ENCODE data around the gene SEPTIN3.

SEPTIN3 gene

DNA sequence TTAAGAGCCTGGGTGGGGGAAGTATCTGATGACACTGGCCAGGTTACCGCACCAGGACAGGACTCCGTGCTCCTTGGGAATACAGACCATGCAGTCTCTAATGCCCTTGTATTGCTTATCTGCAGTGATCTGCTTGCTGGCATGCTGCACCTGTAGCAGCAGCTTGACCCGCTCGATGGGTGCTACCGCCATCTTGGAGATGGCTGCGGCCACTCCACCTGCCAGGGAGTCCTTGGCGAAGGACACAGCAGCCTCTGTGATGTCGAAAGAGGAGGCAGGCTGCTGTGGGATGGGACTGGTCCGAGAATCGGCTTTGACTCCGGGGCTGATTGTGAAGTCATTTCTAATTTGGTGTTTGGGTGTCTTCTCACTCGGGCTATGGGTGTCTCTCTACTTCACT is 32.5 kb downstream of the SEPTIN3 start:
- Histone ChIP-seq H2AFZ (ENCODE audit: low read depth, low read length) (no peak overlapping the region), H3K27ac (ENCODE audit: low read length) (no peak overlapping the region), H3K9ac (ENCODE audit: low read length) (no peak overlapping the region)

GRCh38 chr22:42007922-42008321 is 38.7 kb downstream of the SEPTIN3 start:
- H3K9me3 ChIP-seq (ENCODE audit: insufficient read depth, low read length): peaks cover 15% of the 10 kb centered on the region
- no peak overlapping the region for H2AFZ ChIP-seq (ENCODE audit: low read depth, low read length)
- H3K27ac ChIP-seq (ENCODE audit: low read length): no peak overlapping the region
- no peaks in the 10 kb centered on the region for H4K20me1 ChIP-seq (ENCODE audit: insufficient read depth, low read length)
- no peaks in the 10 kb centered on the region for H3K79me2 ChIP-seq (ENCODE audit: low read length)
- no peak overlapping the region for H3K4me3 ChIP-seq (ENCODE audit: low read length)
- H3K4me1 ChIP-seq (ENCODE audit: low read length): no peaks in the 10 kb centered on the region
- H3K36me3 ChIP-seq (replicated peaks; ENCODE audit: low read depth, low read length): no peaks in the 10 kb centered on the region
- TF ChIP-seq, protein P1, sequence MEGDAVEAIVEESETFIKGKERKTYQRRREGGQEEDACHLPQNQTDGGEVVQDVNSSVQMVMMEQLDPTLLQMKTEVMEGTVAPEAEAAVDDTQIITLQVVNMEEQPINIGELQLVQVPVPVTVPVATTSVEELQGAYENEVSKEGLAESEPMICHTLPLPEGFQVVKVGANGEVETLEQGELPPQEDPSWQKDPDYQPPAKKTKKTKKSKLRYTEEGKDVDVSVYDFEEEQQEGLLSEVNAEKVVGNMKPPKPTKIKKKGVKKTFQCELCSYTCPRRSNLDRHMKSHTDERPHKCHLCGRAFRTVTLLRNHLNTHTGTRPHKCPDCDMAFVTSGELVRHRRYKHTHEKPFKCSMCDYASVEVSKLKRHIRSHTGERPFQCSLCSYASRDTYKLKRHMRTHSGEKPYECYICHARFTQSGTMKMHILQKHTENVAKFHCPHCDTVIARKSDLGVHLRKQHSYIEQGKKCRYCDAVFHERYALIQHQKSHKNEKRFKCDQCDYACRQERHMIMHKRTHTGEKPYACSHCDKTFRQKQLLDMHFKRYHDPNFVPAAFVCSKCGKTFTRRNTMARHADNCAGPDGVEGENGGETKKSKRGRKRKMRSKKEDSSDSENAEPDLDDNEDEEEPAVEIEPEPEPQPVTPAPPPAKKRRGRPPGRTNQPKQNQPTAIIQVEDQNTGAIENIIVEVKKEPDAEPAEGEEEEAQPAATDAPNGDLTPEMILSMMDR (IDR thresholded peaks at IDR 0.05; ENCODE audit: low read depth, low read length): no peak
- no peak for TF ChIP-seq EZH2phosphoT487 (IDR thresholded peaks at IDR 0.05; ENCODE audit: low read depth)
- no peak overlapping the region for H3K4me2 ChIP-seq (ENCODE audit: low read length)
- no peaks in the 10 kb centered on the region for H3K27me3 ChIP-seq (ENCODE audit: low read depth, low read length)
- H3K9ac ChIP-seq (ENCODE audit: low read length): no peak overlapping the region

More for the DNA sequence above, 32.5 kb downstream of the SEPTIN3 start:
- H3K79me2 ChIP-seq (ENCODE audit: low read length): no peaks in the 10 kb centered on the region
- H3K36me3 ChIP-seq (replicated peaks; ENCODE audit: low read depth, low read length): peaks cover 11% of the 10 kb centered on the region
- H3K4me2 ChIP-seq (ENCODE audit: low read length): no peak overlapping the region
- no peak for TF ChIP-seq EZH2phosphoT487 (IDR thresholded peaks at IDR 0.05; ENCODE audit: low read depth)
- TF ChIP-seq, protein P1 (IDR thresholded peaks at IDR 0.05; ENCODE audit: low read depth, low read length): no peak
- H3K4me1 ChIP-seq (ENCODE audit: low read length): peaks cover 5% of the 10 kb centered on the region; the same call in 1 of the 2 replicates
- no peaks in the 10 kb centered on the region for H4K20me1 ChIP-seq (ENCODE audit: insufficient read depth, low read length)
- H3K4me3 ChIP-seq (ENCODE audit: low read length): no peak overlapping the region
- no peaks in the 10 kb centered on the region for H3K9me3 ChIP-seq (ENCODE audit: insufficient read depth, low read length)
- no peaks in the 10 kb centered on the region for H3K27me3 ChIP-seq (ENCODE audit: low read depth, low read length)

DNA sequence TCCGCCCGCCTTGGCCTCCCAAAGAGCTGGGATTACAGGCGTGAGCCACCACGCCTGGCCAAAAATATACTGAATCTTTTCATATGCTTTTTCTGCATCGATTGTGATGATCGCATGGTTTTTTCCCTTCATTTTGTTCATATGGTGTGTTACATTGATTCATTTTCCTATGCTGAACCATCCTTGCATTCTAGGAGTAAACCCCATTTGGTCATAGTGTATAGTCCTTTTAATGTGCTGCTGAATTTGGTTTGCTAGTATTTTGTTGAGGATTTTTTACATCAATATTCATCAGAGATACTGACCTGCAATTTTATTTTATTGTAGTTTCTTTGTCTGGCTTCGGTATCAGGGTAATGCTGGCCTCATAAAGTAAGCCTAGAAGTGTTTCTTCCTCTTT is 41.5 kb downstream of the SEPTIN3 start:
- no peak overlapping the region for H3K9ac ChIP-seq (ENCODE audit: low read length)
- H3K9me3 ChIP-seq (ENCODE audit: insufficient read depth, low read length): peaks cover 15% of the 10 kb centered on the region
- no peak overlapping the region for H2AFZ ChIP-seq (ENCODE audit: low read depth, low read length)
- H3K27ac ChIP-seq (ENCODE audit: low read length): no peak overlapping the region
- no peaks in the 10 kb centered on the region for H3K36me3 ChIP-seq (replicated peaks; ENCODE audit: low read depth, low read length)
- H3K79me2 ChIP-seq (ENCODE audit: low read length): no peaks in the 10 kb centered on the region
- H4K20me1 ChIP-seq (ENCODE audit: insufficient read depth, low read length): no peaks in the 10 kb centered on the region
- H3K4me3 ChIP-seq (ENCODE audit: low read length): no peak overlapping the region
- TF ChIP-seq, protein P1 (IDR thresholded peaks at IDR 0.05; ENCODE audit: low read depth, low read length): no peak
- no peak for TF ChIP-seq EZH2phosphoT487 (IDR thresholded peaks at IDR 0.05; ENCODE audit: low read depth)
- no peaks in the 10 kb centered on the region for H3K27me3 ChIP-seq (ENCODE audit: low read depth, low read length)
- H3K4me1 ChIP-seq (ENCODE audit: low read length): no peaks in the 10 kb centered on the region
- H3K4me2 ChIP-seq (ENCODE audit: low read length): no peak overlapping the region

GRCh38 chr22:42013385-42013784 is 44.1 kb downstream of the SEPTIN3 start:
- no peak overlapping the region for H3K4me2 ChIP-seq (ENCODE audit: low read length)
- H4K20me1 ChIP-seq (ENCODE audit: insufficient read depth, low read length): no peaks in the 10 kb centered on the region
- H3K79me2 ChIP-seq (ENCODE audit: low read length): no peaks in the 10 kb centered on the region
- no peaks in the 10 kb centered on the region for H3K36me3 ChIP-seq (replicated peaks; ENCODE audit: low read depth, low read length)
- peaks cover 15% of the 10 kb centered on the region for H3K9me3 ChIP-seq (ENCODE audit: insufficient read depth, low read length)
- TF ChIP-seq EZH2phosphoT487 (IDR thresholded peaks at IDR 0.05; ENCODE audit: low read depth): no peak
- TF ChIP-seq, protein P1 (IDR thresholded peaks at IDR 0.05; ENCODE audit: low read depth, low read length): no peak
- no peak overlapping the region for H2AFZ ChIP-seq (ENCODE audit: low read depth, low read length)
- no peak overlapping the region for H3K4me3 ChIP-seq (ENCODE audit: low read length)
- no peaks in the 10 kb centered on the region for H3K27me3 ChIP-seq (ENCODE audit: low read depth, low read length)
- H3K9ac ChIP-seq (ENCODE audit: low read length): no peak overlapping the region
- H3K27ac ChIP-seq (ENCODE audit: low read length): no peak overlapping the region
- no peaks in the 10 kb centered on the region for H3K4me1 ChIP-seq (ENCODE audit: low read length)

Data from OCI-LY3 (cell line).